Nephron (organoid): ENCODE measurements around the gene C5orf24.
"Not testable (repeated sequence)": the region's sequence is repeated elsewhere in the genome, so short reads cannot be mapped to it uniquely, and the experiment has no call there.

ENCODE experiments used
- H3K27ac Mint-ChIP-seq, 3 experiments: 2 replicates each; pipeline ENCODE4 v1.8.0; 2020; ENCODE audit warnings: mixed read lengths in 3 of 3, mild to moderate bottlenecking in 2 of 3, moderate library complexity in 1 of 3
- H3K27me3 Mint-ChIP-seq: 2 replicates; pipeline ENCODE4 v1.8.0; 2021; ENCODE audit warnings: low read depth, mild to moderate bottlenecking, moderate library complexity, mixed read lengths
- H3K36me3 Mint-ChIP-seq: 2 replicates; pipeline ENCODE4 v1.8.0; 2020; ENCODE audit warnings: low read depth, mixed read lengths
- H3K4me1 Mint-ChIP-seq: 2 replicates; pipeline ENCODE4 v1.8.0; 2020; ENCODE audit warnings: mixed read lengths
- H3K4me3 Mint-ChIP-seq, 3 experiments: 2 replicates each; pipeline ENCODE4 v1.8.0; 2020; ENCODE audit warnings: mild to moderate bottlenecking in 3 of 3, mixed read lengths in 3 of 3, moderate library complexity in 2 of 3
- H3K9me3 Mint-ChIP-seq: 2 replicates; pipeline ENCODE4 v1.8.0; 2020; ENCODE audit warnings: mixed read lengths
- CTCF ChIP-seq, 3 experiments: fragments of 200-600 bp; sonication (generic); IDR thresholded peaks; one replicate each; pipeline ENCODE4 v1.5.0; 2021; ENCODE audit warnings: antibody characterized with exemption in 3 of 3; ENCODE audit not compliant: unreplicated experiment in 3 of 3

C5orf24 gene

GRCh38 chr5:134833340-134834032 lies 12.3 kb upstream of the C5orf24 start:
- Mint-ChIP-seq H3K9me3 (no peaks in the 10 kb centered on the region), H3K27ac (peak overlapping the region; percentile 75 to 83 (median 81)), H3K4me1 (no peaks in the 10 kb centered on the region), H3K4me3 (no peak overlapping the region), H3K36me3 (peaks cover 33% of the 10 kb centered on the region), H3K27me3 (no peaks in the 10 kb centered on the region)
- TF ChIP-seq CTCF (IDR thresholded peaks at IDR 0.05; ENCODE audit: unreplicated experiment in 3 of 3), result no peak

GRCh38 chr5:134835623-134836022 lies 10.1 kb upstream of the C5orf24 start:
- H3K4me3 Mint-ChIP-seq, result no peak overlapping the region
- H3K27me3 Mint-ChIP-seq, result no peaks in the 10 kb centered on the region
- H3K4me1 Mint-ChIP-seq, result no peaks in the 10 kb centered on the region
- peaks cover 43% of the 10 kb centered on the region for H3K36me3 Mint-ChIP-seq
- H3K9me3 Mint-ChIP-seq, result no peaks in the 10 kb centered on the region
- H3K27ac Mint-ChIP-seq, result no peak overlapping the region
- TF ChIP-seq CTCF (IDR thresholded peaks at IDR 0.05; ENCODE audit: unreplicated experiment in 3 of 3), result no peak

GRCh38 chr5:134837530-134838181 lies 8.1 kb upstream of the C5orf24 start:
- TF ChIP-seq CTCF (IDR thresholded peaks at IDR 0.05; ENCODE audit: unreplicated experiment in 3 of 3), result no peak
- no peaks in the 10 kb centered on the region for H3K4me1 Mint-ChIP-seq
- H3K27ac Mint-ChIP-seq, result no peak overlapping the region
- H3K9me3 Mint-ChIP-seq, result no peaks in the 10 kb centered on the region
- no peaks in the 10 kb centered on the region for H3K27me3 Mint-ChIP-seq
- peaks cover 47% of the 10 kb centered on the region for H3K36me3 Mint-ChIP-seq
- no peak overlapping the region for H3K4me3 Mint-ChIP-seq

GRCh38 chr5:134838361-134838760 lies 7.4 kb upstream of the C5orf24 start:
- not testable (repeated sequence) for H3K27ac Mint-ChIP-seq

GRCh38 chr5:134840811-134841210 lies 5.0 kb upstream of the C5orf24 start:
- Mint-ChIP-seq H3K27ac (peak overlapping the region in 1 of 3 experiments; percentile 56), H3K9me3 (no peaks in the 10 kb centered on the region), H3K27me3 (no peaks in the 10 kb centered on the region), H3K36me3 (peaks cover 34% of the 10 kb centered on the region), H3K4me1 (peaks cover 9% of the 10 kb centered on the region), H3K4me3 (no peak overlapping the region)
- TF ChIP-seq CTCF (IDR thresholded peaks at IDR 0.05; ENCODE audit: unreplicated experiment in 3 of 3), result no peak

More at GRCh38 chr5:134838361-134838760, 7.4 kb upstream of the C5orf24 start:
- not testable (repeated sequence) for H3K9me3 Mint-ChIP-seq, H3K4me1 Mint-ChIP-seq, H3K27me3 Mint-ChIP-seq, H3K4me3 Mint-ChIP-seq
- peaks cover 43% of the 10 kb centered on the region for H3K36me3 Mint-ChIP-seq

GRCh38 chr5:134844252-134844651 lies 1.5 kb upstream of the C5orf24 start:
- Mint-ChIP-seq H3K27me3 (no peaks in the 10 kb centered on the region), H3K36me3 (peaks cover 29% of the 10 kb centered on the region), H3K27ac (no peak overlapping the region), H3K4me3 (peak overlapping the region in 1 of 3 experiments; percentile 34), H3K9me3 (no peaks in the 10 kb centered on the region), H3K4me1 (peaks cover 18% of the 10 kb centered on the region)
- TF ChIP-seq CTCF (IDR thresholded peaks at IDR 0.05; ENCODE audit: unreplicated experiment in 3 of 3), result no peak
